NK-92 (cell line): Measurements from ENCODE around the gene HEATR5B.
"Not testable (repeated sequence)": the region's sequence is repeated elsewhere in the genome, so short reads cannot be mapped to it uniquely, and the experiment has no call there.

ENCODE experiments used
- DNase-seq: peaks from one replicate; lab custom pipeline; 2025; ENCODE audit not compliant: unreplicated experiment; lab: John Stamatoyannopoulos, UW

The HEATR5B gene

GRCh38 chr2:36988008-36988407, 96.2 kb downstream of the HEATR5B start:
- DNase-seq = no peak

GRCh38 chr2:36982467-36982866, 101.7 kb downstream of the HEATR5B start:
- no peak for DNase-seq

GRCh38 chr2:36981911-36982310, 102.3 kb downstream of the HEATR5B start:
- no peak for DNase-seq

- not testable (repeated sequence) for DNase-seq
Observed at GRCh38 chr2:36979007-36979406, 105.2 kb downstream of the HEATR5B start.

- no peak for DNase-seq
Observed at GRCh38 chr2:36976065-36976464, 108.1 kb downstream of the HEATR5B start.

GRCh38 chr2:36975306-36975705, 108.9 kb downstream of the HEATR5B start:
- DNase-seq = no peak

- no peak for DNase-seq
Observed at GRCh38 chr2:36973320-36973719, 110.9 kb downstream of the HEATR5B start.

GRCh38 chr2:36971990-36972389, 112.2 kb downstream of the HEATR5B start:
- no peak for DNase-seq

GRCh38 chr2:36967236-36967876, 116.8 kb downstream of the HEATR5B start:
- DNase-seq = no peak

GRCh38 chr2:36966370-36967235, 117.6 kb downstream of the HEATR5B start, which contains the start of gene STRN:
TSS of gene STRN (minus strand) at chr2:36966536. CDS start at chr2:36966463, 73 bp downstream.
- DNase-seq = peak; percentile 98

GRCh38 chr2:36965751-36966369, 118.3 kb downstream of the HEATR5B start:
- no peak for DNase-seq

GRCh38 chr2:36965206-36965605, 119.0 kb downstream of the HEATR5B start:
- no peak for DNase-seq

GRCh38 chr2:36964496-36965058, 119.6 kb downstream of the HEATR5B start:
- DNase-seq = no peak

GRCh38 chr2:36963734-36964133, 120.4 kb downstream of the HEATR5B start:
- DNase-seq = no peak

- no peak for DNase-seq
Observed at GRCh38 chr2:36963106-36963505, 121.1 kb downstream of the HEATR5B start.

GRCh38 chr2:36960773-36961172, 123.4 kb downstream of the HEATR5B start:
- no peak for DNase-seq

GRCh38 chr2:36960005-36960675, 124.0 kb downstream of the HEATR5B start:
- DNase-seq = no peak

GRCh38 chr2:36954977-36955607, 129.1 kb downstream of the HEATR5B start:
- no peak for DNase-seq

- no peak for DNase-seq
Observed at GRCh38 chr2:36952748-36953197, 131.4 kb downstream of the HEATR5B start.

- DNase-seq = no peak
Observed at GRCh38 chr2:36951574-36951973, 132.6 kb downstream of the HEATR5B start.
